Renal cortex interstitium (tissue), 15 donors: ENCODE data around the gene OR13C5. TPM values are rescaled to one million over a fixed set of nuclear protein-coding genes. Genes with fewer than 3 reads are reported as not detected.
"Not testable (repeated sequence)": the region's sequence is repeated elsewhere in the genome, so short reads cannot be mapped to it uniquely, and the experiment has no call there.

Experiments
- DNase-seq, 11 donors: peaks; one replicate each; pipeline ENCODE4 v3.0.0-alpha.2; 2013; ENCODE audit warnings: low read depth in 9 of 11, low spot score in 4 of 11; ENCODE audit errors: extremely low read depth in 1 of 11
- long read RNA-seq, 16 experiments: transcript quantifications; one replicate each; lab custom pipeline, GENCODE V29; 2026
- polyA plus RNA-seq, 3 donors: library from polyadenylated mRNA; unstranded; fragments of 120-200 nt; gene quantifications; one replicate each; pipeline ENCODE4 v1.2.1, GENCODE V29; 2013; ENCODE audit not compliant: insufficient read length in 3 of 3

OR13C5 gene, protein sequence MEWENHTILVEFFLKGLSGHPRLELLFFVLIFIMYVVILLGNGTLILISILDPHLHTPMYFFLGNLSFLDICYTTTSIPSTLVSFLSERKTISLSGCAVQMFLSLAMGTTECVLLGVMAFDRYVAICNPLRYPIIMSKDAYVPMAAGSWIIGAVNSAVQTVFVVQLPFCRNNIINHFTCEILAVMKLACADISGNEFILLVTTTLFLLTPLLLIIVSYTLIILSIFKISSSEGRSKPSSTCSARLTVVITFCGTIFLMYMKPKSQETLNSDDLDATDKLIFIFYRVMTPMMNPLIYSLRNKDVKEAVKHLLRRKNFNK
- polyA plus RNA-seq = not detected
- long read RNA-seq, donor 1 = 0 reads
- long read RNA-seq, donor 2 = 0 reads
- long read RNA-seq, donor 3 = 0 reads
- long read RNA-seq, donor 4 = 0 reads
- long read RNA-seq, donor 5 = 0 reads
- long read RNA-seq, donor 6 = 0 reads
- long read RNA-seq, donor 7 = 0 reads
- long read RNA-seq, donor 8 = 0 reads
- long read RNA-seq, donor 9 = 0 reads
- long read RNA-seq, donor 10 = 0 reads
- long read RNA-seq, donor 11 = 0 reads
- long read RNA-seq, donor 12 = 0 reads
- long read RNA-seq, donor 13 = 0 reads
- long read RNA-seq, donor 14 = 0 reads
- long read RNA-seq, donor 15 = 0 reads
- long read RNA-seq, donor 16 = 0 reads

DNA sequence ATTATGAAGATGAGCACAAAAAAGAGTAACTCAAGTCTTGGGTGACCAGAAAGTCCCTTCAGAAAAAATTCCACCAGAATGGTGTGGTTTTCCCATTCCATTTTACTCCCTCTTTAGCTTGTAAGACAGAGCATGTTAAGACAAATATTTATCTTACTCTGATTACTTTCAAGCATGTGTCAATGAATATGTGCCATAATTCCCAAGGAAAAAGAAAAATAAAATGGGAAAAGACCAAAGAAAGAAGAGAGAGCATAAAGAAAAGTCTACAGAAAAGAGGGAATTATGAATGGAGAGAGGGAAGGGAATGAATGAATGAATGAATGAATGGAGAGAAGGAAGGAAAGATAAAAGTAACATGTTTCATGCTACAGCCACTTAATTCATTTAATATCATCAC is at the start of gene OR13C5:
Gene OR13C5, minus strand, starts transcription at position 101 of the 400 bp plus-strand sequence. Its CDS starts 0 bp downstream, at position 101.
- not testable (repeated sequence) for DNase-seq

DNA sequence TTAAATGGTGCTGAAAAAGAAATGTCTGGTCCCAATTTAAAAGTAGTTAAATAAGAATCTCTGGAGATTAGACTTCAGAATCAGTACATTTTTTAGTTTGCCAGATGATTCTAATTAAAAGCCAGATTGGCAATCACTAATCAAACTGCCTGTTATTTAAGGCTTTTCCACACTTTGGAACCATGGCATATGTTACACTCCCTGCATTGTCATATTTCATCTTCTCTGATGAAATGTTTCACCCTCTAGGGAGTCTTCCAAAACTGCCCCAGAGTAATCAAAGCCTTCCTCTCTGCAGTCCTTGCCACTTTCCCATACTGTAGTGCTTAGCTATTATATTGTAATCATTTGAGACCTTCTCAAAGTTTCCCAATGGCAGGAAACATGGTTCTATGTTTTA is 36.2 kb upstream of the OR13C5 start:
- no peak for DNase-seq

DNA sequence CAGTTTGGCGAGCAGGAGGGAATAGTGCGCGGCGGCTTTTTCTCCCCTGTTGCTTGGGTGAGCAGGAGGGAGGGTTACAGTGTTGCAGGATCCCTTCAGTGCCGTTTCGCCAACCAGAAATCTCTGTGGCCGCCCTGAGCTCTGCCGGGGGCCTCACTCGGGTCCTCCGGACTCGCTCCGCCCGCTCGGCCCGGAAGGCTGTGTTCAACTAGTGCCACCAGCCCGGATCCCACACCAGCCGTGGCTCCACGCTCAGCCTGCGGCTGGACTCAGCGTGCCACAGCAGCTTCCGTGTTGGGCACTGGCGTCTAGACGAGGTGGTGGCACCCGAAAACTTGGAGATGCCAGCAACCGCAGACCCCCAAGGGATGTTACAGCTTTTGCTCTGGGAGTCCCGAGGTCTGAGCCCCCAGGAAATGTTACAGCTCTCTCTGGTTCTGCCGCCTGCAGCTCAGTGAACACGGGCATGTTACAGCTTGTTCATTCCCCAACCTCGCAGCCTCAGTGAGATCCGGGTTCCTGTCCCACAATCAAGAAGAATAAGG is 34.8 kb upstream of the OR13C5 start:
- no peak for DNase-seq

DNA sequence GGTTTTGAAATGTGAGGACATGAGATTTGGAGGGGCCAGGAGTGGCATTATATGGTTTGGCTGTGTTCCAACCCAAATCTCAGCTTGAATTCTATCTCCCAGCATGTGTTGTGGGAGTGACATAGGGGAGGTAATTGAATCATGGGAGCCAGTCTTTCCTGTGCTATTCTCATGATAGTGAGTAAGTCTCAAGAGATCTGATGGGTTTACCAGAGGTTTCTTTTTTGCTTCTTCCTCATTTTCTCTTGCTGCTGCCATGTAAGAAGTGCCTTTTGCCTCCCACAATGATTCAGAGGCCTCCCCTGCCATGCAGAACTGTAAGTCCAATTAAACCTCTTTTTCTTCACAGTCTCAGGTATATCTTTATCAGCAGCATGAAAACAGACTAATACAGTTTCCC is 26.8 kb upstream of the OR13C5 start:
- not testable (repeated sequence) for DNase-seq

DNA sequence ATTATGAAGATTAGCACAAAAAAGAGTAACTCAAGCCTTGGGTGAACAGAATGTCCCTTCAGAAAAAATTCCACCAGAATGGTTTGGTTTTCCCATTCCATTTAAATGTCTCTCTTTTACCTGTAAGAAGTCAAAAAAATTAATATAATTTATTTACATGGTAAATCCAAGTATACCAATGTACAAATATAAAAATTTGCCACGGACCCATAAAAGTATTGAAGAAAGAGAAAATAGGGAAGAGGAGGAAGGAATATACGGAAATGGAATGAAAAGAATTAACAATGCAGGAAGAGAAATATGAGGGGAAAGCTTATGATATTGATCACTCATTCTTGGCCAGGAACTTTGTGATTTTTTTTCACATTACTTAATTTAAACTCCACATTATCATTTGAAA is 18.9 kb upstream of the OR13C5 start, which contains the start of gene OR13C9:
Gene OR13C9, minus strand, starts transcription at position 101 of the 400 bp plus-strand sequence. Its CDS starts 0 bp downstream, at position 101.
- DNase-seq = no peak

DNA sequence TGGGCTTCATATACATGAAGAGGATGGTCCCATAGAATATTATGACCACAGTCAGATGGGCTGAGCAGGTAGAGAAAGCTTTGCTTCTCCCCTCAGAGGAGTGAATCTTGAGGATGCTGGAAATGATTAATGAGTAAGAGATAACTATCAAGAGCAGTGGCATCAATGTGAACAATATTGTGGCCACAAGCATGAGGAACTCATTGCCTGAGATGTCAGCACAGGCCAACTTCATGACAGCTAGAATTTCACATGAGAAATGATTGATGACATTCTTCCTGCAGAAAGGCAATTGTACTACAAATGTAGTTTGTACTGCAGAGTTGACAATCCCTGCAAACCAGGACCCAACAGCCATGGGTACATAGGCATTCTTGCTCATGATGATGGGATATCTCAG is 18.2 kb upstream of the OR13C5 start:
- DNase-seq = no peak

DNA sequence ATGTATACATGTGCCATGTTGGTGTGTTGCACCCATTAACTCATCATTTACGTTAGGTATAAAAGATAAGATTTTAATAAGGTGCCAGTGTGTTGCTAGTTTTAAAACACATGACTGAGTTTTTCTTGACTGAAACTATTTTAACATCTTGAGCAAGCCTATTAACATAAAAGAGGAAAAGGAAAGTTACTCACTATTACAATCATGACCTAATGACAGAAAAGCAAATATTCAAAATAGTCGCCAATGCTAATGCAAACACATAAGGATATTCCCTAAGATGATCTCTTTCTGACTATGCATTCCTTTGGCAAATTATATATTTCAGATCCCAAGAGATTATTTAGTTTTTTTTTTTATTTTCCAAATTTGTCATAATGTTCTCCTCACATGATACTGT is 12.0 kb upstream of the OR13C5 start:
- DNase-seq = no peak

DNA sequence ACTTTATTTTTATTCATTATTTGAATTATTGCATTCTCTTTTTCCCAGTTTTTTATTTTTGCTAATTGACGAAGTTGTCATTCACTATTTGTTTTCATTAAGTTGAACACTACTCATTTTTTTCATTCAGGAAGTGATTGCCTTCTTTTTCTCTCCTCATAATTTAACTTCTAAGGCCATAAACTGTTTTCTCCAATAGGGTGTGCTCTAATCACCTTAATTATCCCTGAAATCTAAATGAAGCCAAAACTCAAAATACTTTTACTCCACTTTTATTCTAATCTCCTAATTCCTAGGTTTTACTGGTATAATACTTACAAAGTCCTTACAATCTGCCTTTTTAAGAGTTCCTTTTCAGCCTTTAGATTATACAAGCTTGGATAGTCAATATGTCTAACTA is 9.1 kb upstream of the OR13C5 start:
- DNase-seq = no peak

DNA sequence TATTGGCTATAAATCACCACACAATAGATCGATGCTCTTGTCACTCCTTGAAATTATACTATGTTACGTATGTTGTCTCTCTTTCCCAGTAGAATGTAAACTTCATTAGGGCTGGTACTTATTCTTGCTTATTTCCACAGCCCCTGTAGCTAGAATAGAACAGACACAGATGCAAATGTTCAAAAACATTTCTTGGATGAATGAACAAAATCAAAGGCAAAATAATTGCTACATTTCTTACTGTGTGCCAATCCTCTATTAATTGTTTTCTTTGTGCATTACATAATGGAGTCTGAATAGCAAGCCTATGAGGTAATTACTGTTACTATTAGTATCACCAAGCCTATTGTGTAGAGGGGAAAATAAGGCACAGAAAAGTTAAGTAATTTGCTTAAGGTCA is 6.9 kb upstream of the OR13C5 start:
- peak in 1 of 11 donors; percentile 2 for DNase-seq

DNA sequence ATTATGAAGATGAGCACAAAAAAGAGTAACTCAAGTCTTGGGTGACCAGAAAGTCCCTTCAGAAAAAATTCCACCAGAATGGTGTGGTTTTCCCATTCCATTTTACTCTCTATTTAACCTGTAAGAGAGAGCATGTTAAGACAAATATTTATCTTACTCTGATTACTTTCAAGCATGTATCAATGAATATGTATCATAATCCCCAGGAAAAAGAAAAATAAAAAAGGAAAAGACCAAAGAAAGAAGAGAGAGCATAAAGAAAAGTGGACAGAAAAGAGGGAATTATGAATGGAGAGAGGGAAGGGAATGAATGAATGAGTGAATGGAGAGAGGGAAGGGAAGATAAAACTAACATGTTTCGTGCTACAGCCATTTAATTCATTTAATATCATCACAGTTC is 6.3 kb upstream of the OR13C5 start, which contains the start of gene OR13C2:
Gene OR13C2, minus strand, starts transcription at position 101 of the 400 bp plus-strand sequence. Its CDS starts 0 bp downstream, at position 101.
- not testable (repeated sequence) for DNase-seq

DNA sequence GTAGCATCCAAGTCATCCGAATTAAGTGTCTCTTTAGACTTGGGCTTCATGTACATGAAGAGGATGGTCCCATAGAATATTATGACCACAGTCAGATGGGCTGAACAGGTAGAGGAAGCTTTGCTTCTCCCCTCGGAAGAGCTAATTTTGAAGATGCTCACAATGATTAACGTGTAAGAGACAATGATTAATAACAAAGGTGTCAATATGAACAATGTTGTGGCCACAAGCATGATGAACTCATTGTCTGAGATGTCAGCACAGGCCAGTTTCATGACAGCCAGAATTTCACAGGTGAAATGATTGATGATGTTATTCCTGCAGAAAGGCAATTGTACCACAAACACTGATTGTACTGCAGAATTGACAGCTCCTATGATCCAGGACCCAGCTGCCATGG is 5.6 kb upstream of the OR13C5 start:
- no peak for DNase-seq

DNA sequence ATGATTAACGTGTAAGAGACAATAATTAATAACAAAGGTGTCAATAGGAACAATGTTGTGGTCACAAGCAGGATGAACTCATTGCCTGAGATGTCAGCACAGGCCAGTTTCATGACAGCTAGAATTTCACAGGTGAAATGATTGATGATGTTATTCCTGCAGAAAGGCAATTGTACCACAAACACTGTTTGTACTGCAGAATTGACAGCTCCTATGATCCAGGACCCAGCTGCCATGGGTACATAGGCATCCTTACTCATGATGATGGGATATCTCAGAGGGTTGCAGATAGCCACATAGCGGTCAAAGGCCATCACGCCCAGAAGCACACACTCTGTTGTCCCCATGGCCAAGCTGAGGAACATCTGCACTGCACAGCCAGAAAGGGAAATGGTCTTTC is 464 bp downstream of the OR13C5 start:
- not testable (repeated sequence) for DNase-seq

DNA sequence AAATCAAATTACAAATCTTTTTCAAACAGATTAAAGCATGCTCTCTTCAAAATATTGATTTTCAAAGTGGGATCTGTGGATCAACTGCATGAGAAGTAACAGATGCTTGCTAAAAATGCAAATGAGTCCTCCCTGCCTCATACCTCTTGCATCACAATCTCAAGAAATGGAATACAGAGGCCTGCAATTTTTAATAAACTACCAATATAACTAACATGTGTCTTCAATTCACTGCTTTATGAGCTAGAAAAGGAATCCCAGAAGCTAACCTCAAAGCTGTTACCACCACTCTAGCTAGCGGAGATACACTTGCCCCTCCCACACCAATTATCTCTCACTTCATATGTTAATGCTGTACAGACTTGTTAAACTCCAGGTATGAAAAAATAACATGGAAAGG is 9.6 kb downstream of the OR13C5 start:
- no peak for DNase-seq

DNA sequence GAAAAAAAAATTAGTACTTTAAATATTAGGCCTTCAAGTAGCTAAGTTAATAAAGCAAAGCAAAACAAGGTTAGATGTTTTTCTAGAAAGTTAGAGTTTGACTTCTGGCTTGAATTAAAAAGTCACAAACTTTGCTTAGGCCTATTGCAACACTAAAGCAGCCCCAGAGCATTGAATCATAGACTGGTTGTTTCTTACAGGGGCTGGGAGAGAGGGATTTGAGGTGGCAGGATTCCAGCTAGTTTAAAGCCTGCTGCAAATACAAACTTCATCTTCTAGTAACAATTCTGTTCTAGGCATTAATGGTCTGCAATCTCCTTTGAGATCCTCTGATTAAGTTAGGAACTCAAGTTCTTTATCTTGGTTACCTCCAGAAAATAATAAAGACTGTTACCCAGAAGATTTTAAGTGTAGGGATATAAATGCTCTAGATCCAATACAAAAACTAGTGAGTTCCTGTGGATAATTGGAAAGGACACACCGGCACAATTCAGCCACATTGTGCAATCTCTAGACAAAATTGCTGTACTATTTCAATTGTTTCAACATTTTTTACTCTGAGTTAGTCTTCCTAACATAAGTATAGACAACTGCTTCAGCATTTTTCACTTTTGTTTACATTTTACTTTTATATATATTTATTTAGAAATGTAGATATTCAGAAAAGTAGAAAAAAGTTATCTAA is 12.6 kb downstream of the OR13C5 start:
- peak in 5 of 11 donors; percentile 0 to 4 (median 1) for DNase-seq

DNA sequence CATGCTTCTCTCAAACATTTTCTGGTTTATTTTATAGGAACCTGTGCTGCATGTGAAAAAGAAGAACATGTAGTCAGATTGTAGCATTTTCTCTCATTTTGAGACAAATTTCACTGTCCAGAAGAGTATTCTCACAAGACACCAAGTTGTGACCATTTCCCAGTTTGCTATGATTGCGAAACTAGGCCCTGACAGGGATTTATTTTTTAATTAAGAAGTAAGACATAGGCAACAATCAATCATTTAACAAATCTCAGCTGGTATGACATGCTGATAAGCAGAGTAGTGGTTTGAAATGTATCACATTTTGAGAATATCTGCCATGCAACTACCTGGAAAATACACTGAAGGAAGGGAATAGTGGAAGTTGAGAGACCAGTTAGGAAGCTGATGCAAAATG is 18.7 kb downstream of the OR13C5 start:
- DNase-seq = no peak

DNA sequence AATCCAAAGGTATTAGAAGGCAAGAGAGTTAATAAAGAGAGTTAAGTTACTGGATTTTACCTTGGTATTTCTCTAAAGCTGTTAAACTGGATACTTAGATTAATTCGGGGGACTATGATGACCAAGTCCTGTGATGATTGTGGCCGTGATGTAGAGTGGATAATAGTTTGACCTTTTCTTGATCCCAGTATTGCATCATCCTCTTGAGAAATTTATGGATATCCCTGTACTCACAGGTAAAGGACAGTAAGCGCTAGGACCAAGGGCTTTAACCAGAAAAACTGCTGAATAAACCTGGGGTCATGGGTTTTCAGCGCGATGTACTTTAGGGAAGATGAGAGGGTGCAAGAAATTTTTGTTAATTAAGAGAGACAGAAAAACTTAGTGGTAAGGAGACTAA is 21.9 kb downstream of the OR13C5 start:
- no peak for DNase-seq

DNA sequence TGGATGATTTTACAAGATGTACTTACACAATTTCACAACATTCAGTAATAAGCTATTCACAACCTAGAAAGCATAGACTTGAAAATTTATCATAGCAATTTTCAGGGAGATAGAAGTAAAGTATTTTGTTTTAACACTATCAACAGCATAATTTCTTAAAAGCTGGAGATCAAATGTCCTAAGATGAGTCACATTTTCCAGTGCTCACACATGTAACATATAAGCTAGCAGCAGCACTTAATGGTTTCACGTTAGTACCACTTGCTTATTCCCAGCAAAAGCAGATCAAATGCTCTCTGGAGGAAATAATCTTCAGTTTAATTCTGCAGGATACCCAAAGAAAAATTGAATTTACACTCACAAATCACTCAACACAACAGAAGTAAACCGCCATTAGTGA is 23.8 kb downstream of the OR13C5 start:
- no peak for DNase-seq

DNA sequence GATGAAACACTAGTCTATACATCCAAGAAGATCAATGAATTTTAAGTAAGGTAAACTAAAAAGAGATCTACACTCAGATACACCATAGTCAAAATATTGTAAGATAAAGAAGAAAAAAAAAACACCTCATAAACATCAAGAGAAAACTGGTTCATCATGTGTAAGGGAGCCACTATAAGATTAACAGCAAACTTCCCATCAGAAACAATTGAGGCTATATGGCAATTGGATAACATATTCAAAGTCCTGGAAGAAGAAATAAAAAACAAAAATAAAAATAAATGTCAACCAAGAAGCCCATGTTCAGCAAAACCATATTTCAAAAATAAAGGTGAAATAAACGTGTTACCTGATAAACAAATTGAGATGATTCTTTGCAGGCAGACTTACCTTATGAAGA is 26.6 kb downstream of the OR13C5 start:
- no peak for DNase-seq

DNA sequence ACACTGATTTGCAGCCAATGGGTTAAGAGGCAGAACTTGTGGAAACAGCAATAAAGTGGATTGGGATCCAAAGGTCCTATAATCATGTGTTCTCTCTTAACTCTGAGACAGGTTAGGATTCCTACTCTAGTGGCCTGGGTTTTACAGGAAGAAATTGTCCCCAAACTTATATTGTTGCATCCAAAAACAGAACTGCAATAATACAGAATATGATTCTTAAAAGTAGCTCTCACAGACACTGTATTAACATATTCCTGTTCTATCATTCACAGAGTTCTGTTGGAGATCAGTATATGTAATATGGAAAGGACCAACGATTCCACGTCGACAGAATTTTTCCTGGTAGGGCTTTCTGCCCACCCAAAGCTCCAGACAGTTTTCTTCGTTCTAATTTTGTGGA is 30.3 kb downstream of the OR13C5 start, which contains the start of gene OR13C8:
Gene OR13C8, plus strand, starts transcription at position 301 of the 400 bp plus-strand sequence. Its CDS starts 0 bp downstream, at position 301.
- no peak for DNase-seq
